Tibial nerve (tissue), 4 donors: Measurements from ENCODE around the gene THAP12. TPM values are rescaled to one million over a fixed set of nuclear protein-coding genes. Genes with fewer than 3 reads are reported as not detected.

ENCODE experiments used
- DNase-seq, 2 donors: peaks; one replicate each; pipeline ENCODE4 v3.0.0-alpha.2; 2019; ENCODE audit warnings: low spot score in 2 of 2
- H3K27ac ChIP-seq, 4 donors: fragments of 200-600 bp; sonication (generic) in 3 of 4; one replicate each; pipeline ENCODE4 v1.5.1; 2017 to 2019; ENCODE audit warnings: mild to moderate bottlenecking in 1 of 4
- H3K27me3 ChIP-seq, 2 donors: fragments of 200-600 bp; sonication (generic) in 1 of 2; one replicate each; pipeline versions ENCODE4 v1.5.1 to v1.6.0; 2017 to 2019
- H3K36me3 ChIP-seq, 3 donors: fragments of 200-600 bp; sonication (generic); one replicate each; pipeline ENCODE4 v1.5.1; 2018 to 2019
- H3K4me1 ChIP-seq, 4 donors: fragments of 200-600 bp; sonication (generic) in 3 of 4; one replicate each; pipeline ENCODE4 v1.5.1; 2017 to 2019
- H3K4me3 ChIP-seq, 4 donors: fragments of 200-600 bp; sonication (generic) in 3 of 4; one replicate each; pipeline ENCODE4 v1.5.1; 2017 to 2019; ENCODE audit warnings: mild to moderate bottlenecking in 1 of 4, moderate library complexity in 1 of 4
- H3K9me3 ChIP-seq, 4 donors: fragments of 200-600 bp; sonication (generic) in 3 of 4; one replicate each; pipeline ENCODE4 v1.5.1; 2017 to 2019
- EP300 ChIP-seq, 2 donors: sonication (generic); formaldehyde crosslinking; IDR thresholded peaks; one replicate each; pipeline ENCODE4 v1.6.1; 2017; ENCODE audit warnings: antibody characterized with exemption in 2 of 2, mild to moderate bottlenecking in 1 of 2
- POLR2A ChIP-seq, 2 donors: fragments of 450-650 bp; IDR thresholded peaks; one replicate each; pipeline ENCODE4 v1.6.1; 2017; ENCODE audit warnings: antibody characterized with exemption in 2 of 2, mild to moderate bottlenecking in 2 of 2, moderate library complexity in 2 of 2
- WGBS, 2 donors: methylation state at CpG; one replicate each; pipeline ENCODE4 v1.1.5; 2018; 5-methylcytosine and 5-hydroxymethylcytosine counted together
- total RNA-seq, 4 donors: library from RNA; depleted of rRNA; stranded (reverse); fragments of >200 nt; gene quantifications; one replicate each; pipeline ENCODE4 v1.1.0, GENCODE V29; 2016
- TF ChIP-seq, protein P1 (sequence below), 5 experiments: fragments of 200-600 bp in 3 of 5; fragments of 450-650 bp in 2 of 5; sonication (generic) in 3 of 5; IDR thresholded peaks; one replicate each; pipeline ENCODE4 v1.5.1; 2016 to 2019; ENCODE audit warnings: antibody characterized with exemption in 5 of 5, mild to moderate bottlenecking in 3 of 5, moderate library complexity in 2 of 5

THAP12 gene, protein sequence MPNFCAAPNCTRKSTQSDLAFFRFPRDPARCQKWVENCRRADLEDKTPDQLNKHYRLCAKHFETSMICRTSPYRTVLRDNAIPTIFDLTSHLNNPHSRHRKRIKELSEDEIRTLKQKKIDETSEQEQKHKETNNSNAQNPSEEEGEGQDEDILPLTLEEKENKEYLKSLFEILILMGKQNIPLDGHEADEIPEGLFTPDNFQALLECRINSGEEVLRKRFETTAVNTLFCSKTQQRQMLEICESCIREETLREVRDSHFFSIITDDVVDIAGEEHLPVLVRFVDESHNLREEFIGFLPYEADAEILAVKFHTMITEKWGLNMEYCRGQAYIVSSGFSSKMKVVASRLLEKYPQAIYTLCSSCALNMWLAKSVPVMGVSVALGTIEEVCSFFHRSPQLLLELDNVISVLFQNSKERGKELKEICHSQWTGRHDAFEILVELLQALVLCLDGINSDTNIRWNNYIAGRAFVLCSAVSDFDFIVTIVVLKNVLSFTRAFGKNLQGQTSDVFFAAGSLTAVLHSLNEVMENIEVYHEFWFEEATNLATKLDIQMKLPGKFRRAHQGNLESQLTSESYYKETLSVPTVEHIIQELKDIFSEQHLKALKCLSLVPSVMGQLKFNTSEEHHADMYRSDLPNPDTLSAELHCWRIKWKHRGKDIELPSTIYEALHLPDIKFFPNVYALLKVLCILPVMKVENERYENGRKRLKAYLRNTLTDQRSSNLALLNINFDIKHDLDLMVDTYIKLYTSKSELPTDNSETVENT
- 10 to 100 TPM; 30.4 to 42.6 (median 35.7) TPM for total RNA-seq

DNA sequence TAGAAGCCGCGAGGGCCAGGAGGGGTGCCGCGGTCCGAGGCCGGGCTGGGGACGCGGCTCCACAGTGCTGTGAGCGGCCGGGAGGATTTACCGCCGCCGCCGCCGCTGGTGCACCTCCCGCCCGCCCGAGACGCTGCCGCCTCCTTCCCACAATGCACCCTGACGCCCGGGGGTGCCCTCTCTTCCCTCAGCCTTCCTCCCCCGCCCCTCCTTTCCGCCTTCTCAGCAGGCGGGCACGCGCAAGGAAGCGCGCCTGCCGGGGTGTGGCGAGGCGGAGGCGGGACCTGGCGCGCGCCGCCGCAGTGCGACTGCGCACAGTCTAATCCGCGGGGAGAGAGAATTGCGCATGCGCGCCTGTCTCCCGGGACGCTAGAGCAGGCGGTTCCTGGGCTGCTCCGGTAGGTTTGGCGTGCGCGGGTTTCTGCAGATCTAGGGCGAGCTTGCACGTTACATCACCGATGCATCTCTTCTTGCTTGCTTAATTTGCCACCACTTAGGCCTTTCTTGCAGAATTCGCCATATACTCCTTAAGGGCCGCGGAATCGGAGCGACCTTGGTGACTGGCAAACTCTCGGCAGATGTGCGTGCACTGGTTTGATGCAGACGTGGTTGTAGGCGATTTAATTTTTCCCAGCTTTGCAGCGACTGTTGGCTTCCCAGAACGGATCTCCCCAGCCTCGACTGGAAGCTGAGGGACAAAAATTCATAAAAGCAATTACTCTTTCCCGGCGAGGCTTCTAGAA, at the start of gene THAP12, which contains the start of gene GVQW3:
TSS of gene THAP12 (minus strand) at position 156 of the 743 bp plus-strand sequence. CDS start 296 bp downstream, outside the sequence.
TSS of gene GVQW3 (plus strand) at position 347 of the 743 bp plus-strand sequence. CDS start 506 bp downstream, outside the sequence.
- H3K27me3 ChIP-seq: no peaks in the 10 kb centered on the region
- peaks cover 0 to 9% (median 0%) of the 10 kb centered on the region in 3 donors for H3K36me3 ChIP-seq
- peak within 1 kb of the TSS; percentile 71 to 81 (median 78) for H3K4me3 ChIP-seq
- H3K9me3 ChIP-seq: no peaks in the 10 kb centered on the region
- peaks cover 0 to 57% (median 19%) of the 10 kb centered on the region in 4 donors for H3K4me1 ChIP-seq
- peak within 1 kb of the TSS; percentile 63 to 89 (median 84) for H3K27ac ChIP-seq
- WGBS, 2 donors: 0 to 1% methylated on average over 39 to 55 of the region's 69 CpGs
- TF ChIP-seq POLR2A (IDR thresholded peaks at IDR 0.05): peak in 1 of 2 donors; percentile 82
- TF ChIP-seq, protein P1, sequence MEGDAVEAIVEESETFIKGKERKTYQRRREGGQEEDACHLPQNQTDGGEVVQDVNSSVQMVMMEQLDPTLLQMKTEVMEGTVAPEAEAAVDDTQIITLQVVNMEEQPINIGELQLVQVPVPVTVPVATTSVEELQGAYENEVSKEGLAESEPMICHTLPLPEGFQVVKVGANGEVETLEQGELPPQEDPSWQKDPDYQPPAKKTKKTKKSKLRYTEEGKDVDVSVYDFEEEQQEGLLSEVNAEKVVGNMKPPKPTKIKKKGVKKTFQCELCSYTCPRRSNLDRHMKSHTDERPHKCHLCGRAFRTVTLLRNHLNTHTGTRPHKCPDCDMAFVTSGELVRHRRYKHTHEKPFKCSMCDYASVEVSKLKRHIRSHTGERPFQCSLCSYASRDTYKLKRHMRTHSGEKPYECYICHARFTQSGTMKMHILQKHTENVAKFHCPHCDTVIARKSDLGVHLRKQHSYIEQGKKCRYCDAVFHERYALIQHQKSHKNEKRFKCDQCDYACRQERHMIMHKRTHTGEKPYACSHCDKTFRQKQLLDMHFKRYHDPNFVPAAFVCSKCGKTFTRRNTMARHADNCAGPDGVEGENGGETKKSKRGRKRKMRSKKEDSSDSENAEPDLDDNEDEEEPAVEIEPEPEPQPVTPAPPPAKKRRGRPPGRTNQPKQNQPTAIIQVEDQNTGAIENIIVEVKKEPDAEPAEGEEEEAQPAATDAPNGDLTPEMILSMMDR (IDR thresholded peaks at IDR 0.05): peak in 4 of 5 experiments; percentile 11 to 53 (median 34)
- peak; percentile 83 to 92 for TF ChIP-seq EP300 (IDR thresholded peaks at IDR 0.05)
- peak; percentile 94 to 95 for DNase-seq

DNA sequence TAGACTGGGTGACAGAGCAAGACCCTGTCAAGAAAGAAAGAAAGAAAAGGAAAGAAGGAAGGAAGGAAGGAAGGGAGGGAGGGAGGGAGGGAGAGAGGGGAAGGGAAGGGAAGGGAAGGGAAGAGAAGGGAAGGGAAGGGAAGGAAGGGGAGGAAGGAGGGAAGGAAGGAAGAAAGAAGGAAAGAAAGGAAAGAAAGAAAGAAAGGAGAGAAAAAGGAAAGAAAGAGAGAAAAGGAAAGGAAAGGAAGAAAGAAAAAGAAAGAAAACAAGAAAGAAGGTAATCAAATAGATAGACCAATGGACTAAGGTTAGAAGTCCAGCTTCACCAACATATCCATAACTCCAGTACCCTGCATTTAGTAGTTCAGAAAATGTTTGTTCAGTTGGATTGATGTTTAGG, 45.7 kb upstream of the THAP12 start:
- no peak for DNase-seq
- Histone ChIP-seq H3K36me3 (no peaks in the 10 kb centered on the region), H3K27ac (no peak overlapping the region), H3K9me3 (no peaks in the 10 kb centered on the region), H3K4me3 (no peak overlapping the region), H3K4me1 (peaks cover 0 to 7% (median 0%) of the 10 kb centered on the region in 4 donors), H3K27me3 (no peaks in the 10 kb centered on the region)
- no peak for TF ChIP-seq POLR2A (IDR thresholded peaks at IDR 0.05)
- TF ChIP-seq, protein P1 (IDR thresholded peaks at IDR 0.05): no peak
- TF ChIP-seq EP300 (IDR thresholded peaks at IDR 0.05): no peak

DNA sequence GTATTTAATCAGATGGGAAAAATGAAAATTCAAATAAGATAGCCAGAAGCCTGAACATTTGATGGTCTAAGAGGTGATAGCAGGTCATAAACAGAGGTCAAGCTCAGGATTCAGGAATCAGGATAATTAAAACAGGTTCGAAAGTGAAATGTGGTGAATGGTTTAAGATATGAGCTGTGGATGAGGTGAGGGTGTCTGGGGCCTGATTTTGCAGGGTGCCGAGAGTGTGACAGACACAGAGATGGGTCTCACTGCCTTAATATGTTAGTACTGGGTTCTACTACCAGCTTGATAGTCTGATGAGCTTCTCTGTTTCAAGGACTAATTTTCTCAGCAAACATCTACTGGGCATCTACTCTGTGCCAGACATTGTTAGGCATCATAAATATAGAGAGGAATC, 44.0 kb upstream of the THAP12 start:
- Histone ChIP-seq H3K4me3 (no peak overlapping the region), H3K9me3 (no peaks in the 10 kb centered on the region), H3K27me3 (no peaks in the 10 kb centered on the region), H3K27ac (no peak overlapping the region), H3K4me1 (peaks cover 0 to 7% (median 0%) of the 10 kb centered on the region in 4 donors), H3K36me3 (no peaks in the 10 kb centered on the region)
- WGBS, 2 donors: 80 to 94% methylated on average over 2 of the region's 2 CpGs
- TF ChIP-seq POLR2A (IDR thresholded peaks at IDR 0.05) (no peak), EP300 (IDR thresholded peaks at IDR 0.05) (no peak)
- TF ChIP-seq, protein P1 (IDR thresholded peaks at IDR 0.05): no peak
- no peak for DNase-seq

DNA sequence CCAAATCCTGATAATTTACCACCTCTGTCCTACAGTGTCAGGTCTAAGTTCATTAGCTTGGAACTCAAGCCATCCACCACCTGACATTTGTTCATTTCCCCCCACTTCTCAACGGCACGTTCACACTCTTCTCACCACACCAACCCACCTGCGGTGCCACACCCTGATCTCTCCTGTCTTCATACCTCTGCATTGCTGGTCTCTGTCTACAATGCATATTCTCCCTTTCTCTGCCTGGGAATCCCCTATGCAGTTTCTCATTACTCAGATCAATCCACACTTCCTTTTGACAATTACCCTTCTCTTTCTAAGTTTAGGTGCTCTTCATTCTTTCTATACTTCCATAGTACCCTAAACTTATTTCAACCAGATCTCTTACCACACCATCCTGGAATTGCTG, 43.4 kb upstream of the THAP12 start:
- Histone ChIP-seq H3K4me3 (no peak overlapping the region), H3K36me3 (no peaks in the 10 kb centered on the region), H3K4me1 (peaks cover 0 to 7% (median 0%) of the 10 kb centered on the region in 4 donors), H3K27ac (no peak overlapping the region), H3K27me3 (no peaks in the 10 kb centered on the region), H3K9me3 (no peaks in the 10 kb centered on the region)
- WGBS, 2 donors: 71 to 80% methylated on average over 3 of the region's 3 CpGs
- TF ChIP-seq, protein P1 (IDR thresholded peaks at IDR 0.05): no peak
- TF ChIP-seq POLR2A (IDR thresholded peaks at IDR 0.05) (no peak), EP300 (IDR thresholded peaks at IDR 0.05) (no peak)
- DNase-seq: no peak
